GM10266 (cell line): ENCODE data around the gene ASS1.

Experiments used
- DNase-seq: peaks from one replicate; pipeline ENCODE4 v3.0.0; 2012; ENCODE audit errors: extremely low spot score
- CTCF ChIP-seq: IDR thresholded peaks from 2 replicates; pipeline ENCODE4 v1.5.1; 2012; ENCODE audit warnings: mild to moderate bottlenecking, low read depth; ENCODE audit not compliant: control insufficient read depth, insufficient read depth; ENCODE audit errors: missing control alignments

The ASS1 gene

GRCh38 chr9:130421154-130421801 lies 23.5 kb upstream of the ASS1 start:
- TF ChIP-seq CTCF, result no peak

GRCh38 chr9:130421802-130422276 lies 22.9 kb upstream of the ASS1 start:
- TF ChIP-seq CTCF, result no peak
- no peak for DNase-seq

More at GRCh38 chr9:130421154-130421801, 23.5 kb upstream of the ASS1 start:
- no peak for DNase-seq

- TF ChIP-seq CTCF, result no peak
- DNase-seq, result no peak
Measured at GRCh38 chr9:130422546-130422945, 22.2 kb upstream of the ASS1 start.

- no peak for TF ChIP-seq CTCF
- DNase-seq, result peak; percentile 56
Measured at GRCh38 chr9:130423272-130423671, 21.5 kb upstream of the ASS1 start.

- DNase-seq, result no peak
- TF ChIP-seq CTCF, result no peak
Measured at GRCh38 chr9:130424595-130425454, 19.9 kb upstream of the ASS1 start.

GRCh38 chr9:130425741-130426466 lies 18.9 kb upstream of the ASS1 start:
- no peak for TF ChIP-seq CTCF
- DNase-seq, result no peak
